GM12801 (cell line): ENCODE data around the gene UBE3C.

Source experiments
- TF ChIP-seq, protein P1 (sequence below): IDR thresholded peaks from one replicate; pipeline ENCODE4 v1.5.1; 2011; ENCODE audit warnings: control low read depth; ENCODE audit not compliant: insufficient read length; ENCODE audit errors: extremely low read depth

The UBE3C gene

GRCh38 chr7:157297185-157297584 lies 158.5 kb downstream of the UBE3C start:
- TF ChIP-seq, protein P1, sequence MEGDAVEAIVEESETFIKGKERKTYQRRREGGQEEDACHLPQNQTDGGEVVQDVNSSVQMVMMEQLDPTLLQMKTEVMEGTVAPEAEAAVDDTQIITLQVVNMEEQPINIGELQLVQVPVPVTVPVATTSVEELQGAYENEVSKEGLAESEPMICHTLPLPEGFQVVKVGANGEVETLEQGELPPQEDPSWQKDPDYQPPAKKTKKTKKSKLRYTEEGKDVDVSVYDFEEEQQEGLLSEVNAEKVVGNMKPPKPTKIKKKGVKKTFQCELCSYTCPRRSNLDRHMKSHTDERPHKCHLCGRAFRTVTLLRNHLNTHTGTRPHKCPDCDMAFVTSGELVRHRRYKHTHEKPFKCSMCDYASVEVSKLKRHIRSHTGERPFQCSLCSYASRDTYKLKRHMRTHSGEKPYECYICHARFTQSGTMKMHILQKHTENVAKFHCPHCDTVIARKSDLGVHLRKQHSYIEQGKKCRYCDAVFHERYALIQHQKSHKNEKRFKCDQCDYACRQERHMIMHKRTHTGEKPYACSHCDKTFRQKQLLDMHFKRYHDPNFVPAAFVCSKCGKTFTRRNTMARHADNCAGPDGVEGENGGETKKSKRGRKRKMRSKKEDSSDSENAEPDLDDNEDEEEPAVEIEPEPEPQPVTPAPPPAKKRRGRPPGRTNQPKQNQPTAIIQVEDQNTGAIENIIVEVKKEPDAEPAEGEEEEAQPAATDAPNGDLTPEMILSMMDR: no peak

DNA sequence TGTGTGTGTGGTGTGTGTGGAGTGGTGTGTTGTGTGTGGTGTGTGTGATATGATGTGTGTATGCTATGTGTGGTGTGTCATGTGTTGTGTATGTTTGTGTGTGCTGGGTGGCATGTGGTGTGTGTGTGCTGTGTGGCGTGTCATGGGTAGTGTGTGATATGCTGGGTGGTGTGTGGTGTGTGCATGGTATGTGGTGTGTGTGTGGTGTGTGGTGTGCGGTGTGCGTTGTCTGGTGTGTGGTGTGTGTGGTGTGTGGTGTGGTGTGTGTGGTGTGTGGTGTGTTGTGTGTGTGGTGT lies 160.5 kb downstream of the UBE3C start:
- TF ChIP-seq, protein P1: no peak

DNA sequence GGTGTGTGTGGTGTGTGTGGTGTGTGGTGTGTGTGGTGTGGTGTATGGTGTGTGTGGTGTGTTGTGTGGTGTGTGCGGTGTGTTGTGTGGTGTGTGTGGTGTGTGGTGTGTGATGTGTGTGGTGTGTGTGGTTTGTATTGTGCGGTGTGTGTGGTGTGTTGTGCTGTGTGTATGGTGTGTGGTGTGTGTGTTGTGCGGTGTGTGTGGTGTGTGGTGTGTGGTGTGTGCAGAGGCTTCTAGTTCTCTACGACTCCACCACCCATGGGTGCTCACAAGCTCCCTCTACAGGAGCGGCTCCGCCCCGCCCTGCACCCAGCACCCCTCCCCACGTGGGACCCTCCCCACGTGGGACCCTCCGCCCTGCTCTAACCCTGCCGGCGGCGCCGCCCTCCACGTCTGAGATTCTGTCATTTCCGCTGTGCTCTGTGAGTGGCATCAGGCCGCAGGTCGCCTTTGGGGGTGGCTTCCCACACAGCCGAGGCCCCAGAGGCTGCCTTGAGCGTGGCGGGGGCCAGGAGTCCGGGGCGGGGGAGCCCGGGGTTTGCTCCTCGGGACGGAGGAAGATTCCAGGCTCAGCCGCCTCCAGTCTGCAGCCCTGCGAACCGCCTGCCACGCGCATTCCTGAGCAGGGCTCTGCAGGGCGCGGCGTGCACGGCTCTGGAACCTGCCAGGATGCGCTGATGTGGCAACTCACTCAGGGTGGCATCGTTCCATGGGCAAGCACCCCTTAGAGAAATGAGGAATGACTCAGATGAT lies 161.1 kb downstream of the UBE3C start:
- TF ChIP-seq, protein P1: no peak

DNA sequence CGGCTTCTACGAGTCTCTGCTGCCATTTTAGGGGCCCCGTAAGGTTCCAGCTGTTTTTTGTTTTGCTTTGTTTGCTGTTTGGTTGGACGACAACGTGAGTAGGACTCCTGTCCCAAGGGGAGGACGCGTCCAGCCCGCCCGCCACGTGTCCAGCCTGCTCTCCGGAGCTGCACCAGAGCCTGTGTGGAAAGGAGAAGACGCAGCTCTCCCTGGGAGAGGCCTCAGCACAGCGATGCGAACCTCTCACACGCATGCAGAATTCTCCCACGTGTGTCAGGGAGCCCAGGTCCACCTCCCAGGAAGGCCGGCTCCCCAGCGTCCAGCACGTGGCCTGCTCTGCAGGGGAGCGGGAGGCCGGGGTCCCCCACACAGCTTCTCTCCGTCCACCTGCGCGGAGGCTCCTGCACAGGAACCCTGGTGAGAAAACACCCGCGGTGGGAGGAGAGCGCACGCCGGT lies 161.7 kb downstream of the UBE3C start:
- TF ChIP-seq, protein P1: no peak

DNA sequence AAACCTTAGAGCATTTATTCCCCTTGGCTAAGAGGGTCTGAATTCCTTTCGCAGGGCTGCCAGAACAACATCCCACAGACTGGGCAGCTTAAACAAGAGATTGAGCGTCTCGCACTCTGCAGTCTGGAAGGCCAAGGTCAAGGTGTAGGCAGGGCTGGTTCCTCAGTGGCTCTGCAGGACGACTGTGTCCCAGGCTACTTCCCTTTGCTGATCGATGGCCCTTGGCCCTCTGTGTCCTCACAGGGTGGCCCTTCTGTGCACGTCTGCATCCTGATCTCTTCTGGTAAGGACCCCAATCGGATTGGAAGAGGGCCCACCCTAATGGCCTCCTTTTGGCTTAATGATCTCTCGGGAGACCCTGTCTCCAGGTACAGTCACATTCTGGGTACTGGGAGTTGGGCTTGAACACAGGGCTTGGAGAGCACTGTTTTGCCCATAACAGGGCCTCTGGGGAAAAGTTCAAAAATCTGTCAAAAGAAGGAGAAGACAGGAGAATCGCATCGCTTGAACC lies 162.9 kb downstream of the UBE3C start:
- TF ChIP-seq, protein P1: no peak

GRCh38 chr7:157306846-157307838 lies 168.4 kb downstream of the UBE3C start:
- TF ChIP-seq, protein P1: no peak

- TF ChIP-seq, protein P1: no peak
Observed at GRCh38 chr7:157309988-157310668, 171.4 kb downstream of the UBE3C start.
